ENCODE data around the gene CNDP2.
"Not testable (repeated sequence)": the region's sequence is repeated elsewhere in the genome, so short reads cannot be mapped to it uniquely, and the experiment has no call there.

CNDP2 gene

DNA sequence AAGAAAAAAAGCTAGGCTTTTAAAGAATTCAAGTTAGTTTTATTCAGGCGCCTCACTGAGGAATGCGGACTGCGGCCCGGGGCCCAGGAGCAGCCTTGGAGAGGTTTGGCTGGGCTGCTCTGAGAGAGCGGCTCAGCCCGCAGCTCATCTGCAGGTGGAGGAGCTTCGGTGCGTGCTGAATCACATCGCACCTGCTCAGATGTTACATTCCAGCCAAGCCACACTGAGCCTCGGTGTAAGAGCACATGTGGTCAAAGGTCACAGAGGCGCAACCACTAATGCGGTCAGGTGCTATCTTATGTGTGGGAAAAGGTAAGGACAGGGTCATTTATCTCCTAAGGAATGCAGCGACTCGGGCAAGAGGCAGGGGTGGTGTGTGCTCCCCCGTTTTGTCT is 21.1 kb downstream of the CNDP2 start:
- DNase-seq (ENCODE audit: low spot score) = no peak

DNA sequence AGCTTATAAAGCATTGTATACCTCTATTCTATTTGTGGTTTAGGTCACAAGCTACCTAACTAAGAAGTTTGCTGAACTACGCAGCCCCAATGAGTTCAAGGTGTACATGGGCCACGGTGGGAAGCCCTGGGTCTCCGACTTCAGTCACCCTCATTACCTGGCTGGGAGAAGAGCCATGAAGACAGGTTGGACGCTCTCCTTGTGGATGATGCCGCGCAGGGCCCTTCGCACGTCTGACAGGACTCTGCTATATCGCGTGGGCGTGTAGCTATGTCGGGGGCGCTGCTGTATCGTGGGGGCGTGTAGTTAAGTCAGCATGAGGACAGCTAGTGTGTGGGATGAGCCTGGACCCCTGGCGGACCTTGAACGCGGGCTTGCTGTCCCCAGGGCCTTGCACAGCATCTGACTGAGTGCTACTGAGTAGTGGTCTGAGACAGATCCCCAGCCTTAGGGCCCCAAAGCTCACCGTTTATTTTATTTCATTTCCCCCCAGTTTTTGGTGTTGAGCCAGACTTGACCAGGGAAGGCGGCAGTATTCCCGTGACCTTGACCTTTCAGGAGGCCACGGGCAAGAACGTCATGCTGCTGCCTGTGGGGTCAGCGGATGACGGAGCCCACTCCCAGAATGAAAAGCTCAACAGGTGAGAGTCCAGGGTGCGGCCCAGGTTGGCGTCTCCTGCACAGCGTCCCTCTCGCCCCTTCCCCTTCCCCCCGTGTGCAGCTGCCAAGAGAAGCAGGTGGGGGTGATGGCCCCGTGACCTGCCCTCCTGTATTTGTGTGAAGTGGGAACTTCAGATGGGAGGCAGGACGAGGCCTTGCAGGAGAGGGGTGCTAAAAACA is 22.5 kb downstream of the CNDP2 start:
- DNase-seq (ENCODE audit: low spot score) = no peak

GRCh38 chr18:74519320-74520095 is 23.3 kb downstream of the CNDP2 start:
- no peak for DNase-seq (ENCODE audit: low spot score)

DNA sequence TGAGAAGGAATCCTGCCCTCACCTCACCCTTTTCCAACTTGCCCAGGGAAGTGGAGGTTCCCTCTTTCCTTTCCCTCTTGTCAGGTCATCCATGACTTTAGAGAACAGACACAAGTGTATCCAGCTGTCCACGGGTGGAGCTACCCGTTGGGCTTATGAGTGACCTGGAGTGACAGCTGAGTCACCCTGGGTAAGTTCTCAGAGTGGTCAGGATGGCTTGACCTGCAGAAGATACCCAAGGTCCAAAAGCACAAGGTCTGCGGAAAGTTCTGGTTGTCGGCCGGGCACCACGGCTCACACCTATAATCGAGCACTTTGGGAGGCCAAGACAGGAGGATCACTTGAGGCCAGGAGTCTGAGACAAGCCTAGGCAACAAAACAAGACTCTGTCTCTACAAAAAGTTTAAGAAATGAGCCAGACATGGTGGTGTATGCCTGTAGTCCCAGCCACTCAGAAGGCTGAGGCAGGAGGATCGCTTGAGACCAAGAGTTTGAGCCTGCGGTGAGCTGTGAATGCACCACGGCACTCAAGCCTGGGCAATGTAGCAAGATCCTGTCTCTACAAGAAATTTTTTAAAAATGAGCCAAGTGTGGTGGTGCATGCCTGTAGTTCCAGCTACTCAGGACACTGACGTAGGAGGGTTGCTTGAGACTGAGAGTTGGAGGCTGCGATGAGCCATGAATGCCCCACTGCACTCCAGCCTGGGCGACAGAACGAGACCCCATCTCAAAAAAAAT is 24.1 kb downstream of the CNDP2 start:
- DNase-seq (ENCODE audit: low spot score) = no peak

- no peak for DNase-seq (ENCODE audit: low spot score)
Observed at GRCh38 chr18:74521068-74521725, 25.0 kb downstream of the CNDP2 start.

- DNase-seq (ENCODE audit: low spot score) = no peak
Observed at GRCh38 chr18:74522635-74523548, 26.7 kb downstream of the CNDP2 start.

DNA sequence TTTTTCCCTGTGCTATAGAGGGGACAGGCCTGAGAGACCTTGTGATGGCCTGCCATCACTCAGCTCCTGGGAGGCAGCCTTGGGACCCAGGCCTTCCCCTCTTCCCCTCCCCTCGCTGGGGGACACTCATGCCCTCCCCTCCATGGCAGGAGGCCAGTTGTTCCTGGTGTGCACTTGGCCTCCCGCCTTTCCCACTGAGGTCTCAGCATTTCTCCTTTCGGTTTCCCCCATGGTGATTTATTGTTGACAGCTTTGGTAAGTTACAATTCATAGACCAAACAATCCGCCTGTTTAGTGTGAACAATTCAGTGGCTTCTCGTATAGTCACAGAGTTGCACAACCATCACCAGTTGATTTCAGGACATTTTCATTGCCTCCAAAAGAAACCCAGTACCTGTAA is 27.9 kb downstream of the CNDP2 start:
- DNase-seq (ENCODE audit: low spot score) = peak; percentile 49

GRCh38 chr18:74524915-74525314 is 28.8 kb downstream of the CNDP2 start:
- not testable (repeated sequence) for DNase-seq (ENCODE audit: low spot score)

GRCh38 chr18:74525741-74526140 is 29.6 kb downstream of the CNDP2 start:
- DNase-seq (ENCODE audit: low spot score) = no peak

GRCh38 chr18:74526488-74526887 is 30.3 kb downstream of the CNDP2 start:
- DNase-seq (ENCODE audit: low spot score) = no peak

GRCh38 chr18:74528478-74528877 is 32.3 kb downstream of the CNDP2 start:
- DNase-seq (ENCODE audit: low spot score) = no peak

DNA sequence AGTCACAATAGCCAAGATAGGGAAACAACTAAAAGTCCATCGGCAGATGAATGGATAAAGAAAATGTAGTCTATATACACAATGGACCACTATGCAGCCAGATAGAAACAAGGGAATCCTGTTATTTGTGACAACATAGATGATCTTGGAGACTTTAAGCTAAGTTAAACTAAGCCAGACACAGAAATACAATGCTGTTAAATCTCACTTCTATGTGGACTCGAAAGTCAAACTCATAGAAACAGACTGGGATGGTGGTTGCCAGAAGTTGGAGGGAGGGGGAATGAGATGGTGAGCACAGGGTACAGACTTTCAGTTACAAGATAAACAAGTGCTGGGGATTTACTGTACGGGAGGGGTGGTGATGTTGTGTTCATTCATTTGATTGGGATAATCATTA is 32.8 kb downstream of the CNDP2 start:
- peak; percentile 94 for DNase-seq (ENCODE audit: low spot score)

- DNase-seq (ENCODE audit: low spot score) = no peak
Observed at GRCh38 chr18:74529378-74529777, 33.2 kb downstream of the CNDP2 start.

- DNase-seq (ENCODE audit: low spot score) = no peak
Observed at GRCh38 chr18:74529811-74530583, 33.8 kb downstream of the CNDP2 start.

DNA sequence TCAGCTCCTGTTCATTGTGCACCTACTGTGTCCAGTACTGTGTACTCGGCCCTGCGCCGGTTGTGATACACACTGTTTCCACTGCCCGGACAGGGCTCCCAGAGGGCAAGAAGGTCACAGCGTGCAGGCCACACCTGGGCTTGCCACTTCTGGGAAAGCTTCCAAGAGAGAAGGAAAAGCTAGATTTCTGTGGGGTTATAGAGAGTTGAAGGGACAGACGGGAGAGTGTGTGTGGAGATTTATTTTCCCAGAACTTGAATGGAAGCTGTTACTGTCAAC is 34.4 kb downstream of the CNDP2 start:
- no peak for DNase-seq (ENCODE audit: low spot score)

- no peak for DNase-seq (ENCODE audit: low spot score)
Observed at GRCh38 chr18:74531043-74531442, 34.9 kb downstream of the CNDP2 start.

GRCh38 chr18:74532511-74533025 is 36.4 kb downstream of the CNDP2 start:
- no peak for DNase-seq (ENCODE audit: low spot score)

DNA sequence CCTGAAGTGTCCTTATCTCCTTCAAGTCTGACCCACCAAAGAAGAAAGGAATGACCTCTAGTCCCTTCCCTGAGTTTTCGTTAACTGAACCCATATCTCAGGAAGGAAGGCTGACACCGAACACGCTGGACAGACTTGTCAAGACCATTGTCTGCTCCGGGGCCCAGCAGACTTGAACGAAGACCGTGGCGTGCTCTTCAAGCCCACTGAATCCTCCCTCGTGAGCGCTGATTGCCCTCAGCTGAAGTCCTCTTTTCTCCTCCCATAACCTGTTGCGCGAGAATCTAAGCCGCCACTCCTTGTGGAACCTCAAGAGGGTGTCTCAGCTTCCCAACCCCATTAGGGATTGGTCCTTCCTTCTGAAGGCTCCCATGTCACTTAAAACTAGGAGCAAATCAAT is 37.5 kb downstream of the CNDP2 start:
- DNase-seq (ENCODE audit: low spot score) = no peak

GRCh38 chr18:74534150-74534969 is 38.2 kb downstream of the CNDP2 start, which contains the start of gene CNDP1:
Gene CNDP1, plus strand, starts transcription at chr18:74534500. Its CDS starts 168 bp downstream, at chr18:74534668.
- DNase-seq (ENCODE audit: low spot score) = peak; percentile 96
